ENCODE results near the gene PLK2. TPM values are rescaled to one million over a fixed set of nuclear protein-coding genes. Genes with fewer than 3 reads are reported as not detected.

The PLK2 gene
- total RNA-seq, 6 donors from 2014 or later, result 29.4 to 82.5 (median 59.2) TPM

DNA sequence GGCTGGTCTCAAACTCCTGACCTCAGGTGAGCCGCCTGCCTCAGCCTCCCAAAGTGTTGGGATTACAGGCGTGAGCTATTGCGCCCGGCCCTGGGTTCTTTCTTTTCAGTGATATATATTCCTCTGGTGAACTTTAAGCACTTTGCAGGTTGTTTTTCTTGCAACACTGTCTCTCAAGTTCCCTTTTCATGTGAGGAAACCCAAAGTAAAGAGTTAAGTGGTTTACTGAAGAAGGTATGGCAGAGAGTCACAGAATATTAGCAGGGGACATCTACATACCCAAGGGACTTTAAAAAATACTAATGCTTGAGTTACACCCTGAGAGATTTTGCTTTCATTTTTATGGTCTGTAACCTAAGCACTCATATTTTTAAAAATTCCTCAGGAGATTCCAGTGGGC is 24.6 kb upstream of the PLK2 start:
- TF ChIP-seq, protein P1, sequence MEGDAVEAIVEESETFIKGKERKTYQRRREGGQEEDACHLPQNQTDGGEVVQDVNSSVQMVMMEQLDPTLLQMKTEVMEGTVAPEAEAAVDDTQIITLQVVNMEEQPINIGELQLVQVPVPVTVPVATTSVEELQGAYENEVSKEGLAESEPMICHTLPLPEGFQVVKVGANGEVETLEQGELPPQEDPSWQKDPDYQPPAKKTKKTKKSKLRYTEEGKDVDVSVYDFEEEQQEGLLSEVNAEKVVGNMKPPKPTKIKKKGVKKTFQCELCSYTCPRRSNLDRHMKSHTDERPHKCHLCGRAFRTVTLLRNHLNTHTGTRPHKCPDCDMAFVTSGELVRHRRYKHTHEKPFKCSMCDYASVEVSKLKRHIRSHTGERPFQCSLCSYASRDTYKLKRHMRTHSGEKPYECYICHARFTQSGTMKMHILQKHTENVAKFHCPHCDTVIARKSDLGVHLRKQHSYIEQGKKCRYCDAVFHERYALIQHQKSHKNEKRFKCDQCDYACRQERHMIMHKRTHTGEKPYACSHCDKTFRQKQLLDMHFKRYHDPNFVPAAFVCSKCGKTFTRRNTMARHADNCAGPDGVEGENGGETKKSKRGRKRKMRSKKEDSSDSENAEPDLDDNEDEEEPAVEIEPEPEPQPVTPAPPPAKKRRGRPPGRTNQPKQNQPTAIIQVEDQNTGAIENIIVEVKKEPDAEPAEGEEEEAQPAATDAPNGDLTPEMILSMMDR (IDR thresholded peaks at IDR 0.05), result no peak
- TF ChIP-seq POLR2AphosphoS5 (IDR thresholded peaks at IDR 0.05), result no peak
- DNase-seq, result no peak
- no peak overlapping the region for H3K27ac ChIP-seq
- WGBS, 2 donors, result 70 to 83% methylated on average over 4 of the region's 4 CpGs
- H3K4me1 ChIP-seq, result no peaks in the 10 kb centered on the region
- ATAC-seq (ENCODE audit: low FRiP score in 2 of 2), result no peak
- H3K4me3 ChIP-seq, result no peak overlapping the region
- no peaks in the 10 kb centered on the region for H3K36me3 ChIP-seq
- no peaks in the 10 kb centered on the region for H3K27me3 ChIP-seq
- H3K9me3 ChIP-seq, result no peaks in the 10 kb centered on the region

- TF ChIP-seq EP300 (IDR thresholded peaks at IDR 0.05) (no peak), POLR2A (IDR thresholded peaks at IDR 0.05) (no peak), POLR2AphosphoS5 (IDR thresholded peaks at IDR 0.05) (no peak)
- TF ChIP-seq, protein P1 (IDR thresholded peaks at IDR 0.05), result no peak
- WGBS, 2 donors, result 88 to 94% methylated on average over 1 of the region's 1 CpG
- H3K4me3 ChIP-seq, result no peak overlapping the region
- H3K27ac ChIP-seq, result no peak overlapping the region
- ATAC-seq (ENCODE audit: low FRiP score in 2 of 2) (peak in 1 of 2 donors; percentile 53), DNase-seq (no peak)
- no peaks in the 10 kb centered on the region for H3K27me3 ChIP-seq
- no peaks in the 10 kb centered on the region for H3K4me1 ChIP-seq
- H3K36me3 ChIP-seq, result no peaks in the 10 kb centered on the region
- no peaks in the 10 kb centered on the region for H3K9me3 ChIP-seq
Measured at GRCh38 chr5:58482536-58482935, 22.6 kb upstream of the PLK2 start.

GRCh38 chr5:58481828-58482227 is 21.9 kb upstream of the PLK2 start:
- 79 to 89% methylated on average over 6 of the region's 6 CpGs for WGBS, 2 donors
- Histone ChIP-seq H3K27ac (no peak overlapping the region), H3K36me3 (no peaks in the 10 kb centered on the region), H3K9me3 (no peaks in the 10 kb centered on the region), H3K4me3 (no peak overlapping the region), H3K27me3 (no peaks in the 10 kb centered on the region), H3K4me1 (no peaks in the 10 kb centered on the region)
- no peak for ATAC-seq (ENCODE audit: low FRiP score in 2 of 2)
- TF ChIP-seq, protein P1 (IDR thresholded peaks at IDR 0.05), result no peak
- no peak for TF ChIP-seq POLR2AphosphoS5 (IDR thresholded peaks at IDR 0.05)
- TF ChIP-seq EP300 (IDR thresholded peaks at IDR 0.05), result no peak
- no peak for TF ChIP-seq POLR2A (IDR thresholded peaks at IDR 0.05)
- no peak for DNase-seq

- Histone ChIP-seq H3K27me3 (no peaks in the 10 kb centered on the region), H3K36me3 (no peaks in the 10 kb centered on the region), H3K4me1 (no peaks in the 10 kb centered on the region), H3K4me3 (no peak overlapping the region), H3K27ac (no peak overlapping the region), H3K9me3 (no peaks in the 10 kb centered on the region)
- TF ChIP-seq, protein P1 (IDR thresholded peaks at IDR 0.05), result no peak
- TF ChIP-seq POLR2A (IDR thresholded peaks at IDR 0.05) (no peak), POLR2AphosphoS5 (IDR thresholded peaks at IDR 0.05) (no peak), EP300 (IDR thresholded peaks at IDR 0.05) (no peak)
- no peak for ATAC-seq (ENCODE audit: low FRiP score in 2 of 2)
- DNase-seq, result no peak
Measured at GRCh38 chr5:58481066-58481676, 21.3 kb upstream of the PLK2 start.

- ATAC-seq (ENCODE audit: low FRiP score in 2 of 2) (no peak), DNase-seq (no peak)
- H3K27ac ChIP-seq, result no peak overlapping the region
- no peaks in the 10 kb centered on the region for H3K9me3 ChIP-seq
- H3K27me3 ChIP-seq, result no peaks in the 10 kb centered on the region
- no peaks in the 10 kb centered on the region for H3K4me1 ChIP-seq
- WGBS, 2 donors, result 16 to 32% methylated on average over 1 of the region's 1 CpG
- TF ChIP-seq, protein P1 (IDR thresholded peaks at IDR 0.05), result peak in 1 of 6 experiments; percentile 13
- TF ChIP-seq POLR2A (IDR thresholded peaks at IDR 0.05) (no peak), EP300 (IDR thresholded peaks at IDR 0.05) (no peak), POLR2AphosphoS5 (IDR thresholded peaks at IDR 0.05) (no peak)
- no peak overlapping the region for H3K4me3 ChIP-seq
- H3K36me3 ChIP-seq, result no peaks in the 10 kb centered on the region
Measured at GRCh38 chr5:58477760-58478376, 18.0 kb upstream of the PLK2 start.
